SK-N-SH treated with all-trans-retinoic acid at 6 μM for 48 hours (cell line): Measurements from ENCODE around the gene SCN2B.

ENCODE experiments used
- ARNTL ChIP-seq: fragments of 450-650 bp; formaldehyde crosslinking; IDR thresholded peaks from 2 replicates; pipeline ENCODE4 v1.5.0; 2020; ENCODE audit warnings: low read depth, mild to moderate bottlenecking, moderate library complexity, borderline replicate concordance
- ESRRG ChIP-seq: fragments of 250-450 bp; sonication (Bioruptor Pico); IDR thresholded peaks from 2 replicates; pipeline ENCODE4 v1.6.1; 2021; ENCODE audit warnings: mild to moderate bottlenecking
- GLIS3 ChIP-seq: fragments of 250-450 bp; sonication (Bioruptor Pico); IDR thresholded peaks from 2 replicates; pipeline ENCODE4 v1.5.0; 2020; ENCODE audit warnings: mild to moderate bottlenecking, moderate library complexity
- ISL1 ChIP-seq: fragments of 250-450 bp; sonication (Bioruptor Pico); IDR thresholded peaks from 2 replicates; pipeline ENCODE4 v2.1.2; 2022; ENCODE audit warnings: mild to moderate bottlenecking, moderate library complexity
- PATZ1 ChIP-seq: fragments of 250-450 bp; sonication (Bioruptor Pico); IDR thresholded peaks from 2 replicates; pipeline ENCODE4 v1.8.0; 2020; ENCODE audit warnings: mild to moderate bottlenecking, moderate library complexity, borderline replicate concordance
- ZFP3 ChIP-seq: fragments of 250-450 bp; sonication (Bioruptor Pico); IDR thresholded peaks from 2 replicates; pipeline ENCODE4 v1.5.0; 2020; ENCODE audit warnings: mild to moderate bottlenecking, moderate library complexity
- ZNF70 ChIP-seq: fragments of 450-650 bp; formaldehyde crosslinking; IDR thresholded peaks from 2 replicates; pipeline ENCODE4 v1.5.0; 2020; ENCODE audit warnings: mild to moderate bottlenecking, moderate library complexity

- TF ChIP-seq PATZ1 (CRISPR knock-in tag) (no peak), ZNF70 (no peak), GLIS3 (no peak), ZFP3 (CRISPR knock-in tag) (no peak), ARNTL (CRISPR knock-in tag) (no peak), ISL1 (CRISPR knock-in tag) (no peak), ESRRG (CRISPR knock-in tag) (no peak)
Measured at GRCh38 chr11:118199135-118199534, 22.7 kb upstream of the SCN2B start.
